ENCODE measurements around the gene CCDC183.
"Not testable (repeated sequence)": the region's sequence is repeated elsewhere in the genome, so short reads cannot be mapped to it uniquely, and the experiment has no call there.

The CCDC183 gene

DNA sequence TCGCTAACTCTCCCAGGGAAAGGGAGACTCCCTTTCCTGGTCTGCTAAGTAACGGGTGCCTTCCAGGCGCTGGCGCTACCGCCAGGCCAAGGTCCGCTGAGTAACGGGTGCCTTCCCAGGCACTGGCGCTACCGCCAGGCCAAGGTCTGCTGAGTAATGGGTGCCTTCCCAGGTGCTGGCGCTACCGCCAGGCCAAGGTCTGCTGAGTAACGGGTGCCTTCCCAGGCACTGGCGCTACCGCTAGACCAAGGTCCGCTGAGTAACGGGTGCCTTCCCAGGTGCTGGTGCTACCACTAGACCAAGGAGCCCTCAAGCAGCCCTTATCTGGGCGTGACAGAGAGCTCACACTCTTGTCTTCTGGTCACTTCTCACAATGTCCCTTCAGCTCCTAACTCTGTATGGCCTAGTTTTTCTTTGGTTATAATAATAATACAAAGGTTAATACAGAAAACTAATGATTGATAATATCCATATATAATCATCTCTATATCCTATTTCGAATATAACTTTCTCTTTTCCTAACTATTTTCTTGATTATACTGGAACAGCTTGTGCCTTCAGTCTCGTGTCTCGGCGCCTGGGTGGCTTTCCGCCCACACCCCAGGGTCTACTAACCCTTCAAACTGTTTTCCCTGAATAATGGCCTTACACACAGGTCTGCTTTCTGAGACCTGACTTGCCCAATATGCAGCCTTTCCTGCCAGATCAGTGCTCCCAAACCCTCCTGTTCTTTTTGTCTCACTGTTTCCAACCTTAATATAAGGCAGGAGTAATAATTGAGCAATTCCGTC is 10.4 kb upstream of the CCDC183 start:
- not testable (repeated sequence) for DNase-seq

- DNase-seq, result no peak
Observed at GRCh38 chr9:136786451-136786850, 9.7 kb upstream of the CCDC183 start.

- DNase-seq, result not testable (repeated sequence)
Observed at GRCh38 chr9:136786983-136787382, 9.2 kb upstream of the CCDC183 start.

GRCh38 chr9:136787690-136788400 is 8.3 kb upstream of the CCDC183 start:
- DNase-seq, result peak; percentile 31

- not testable (repeated sequence) for DNase-seq
Observed at GRCh38 chr9:136788644-136789522, 7.3 kb upstream of the CCDC183 start.

- no peak for DNase-seq
Observed at GRCh38 chr9:136789523-136789937, 6.6 kb upstream of the CCDC183 start.

GRCh38 chr9:136790640-136791515 is 5.3 kb upstream of the CCDC183 start, which contains the start of gene TMEM141:
TMEM141 (plus strand) TSS chr9:136791344; CDS start chr9:136791371, 27 bp downstream.
- peak; percentile 99 for DNase-seq

GRCh38 chr9:136791516-136792276 is 4.4 kb upstream of the CCDC183 start:
- no peak for DNase-seq

GRCh38 chr9:136792321-136793085 is 3.6 kb upstream of the CCDC183 start:
- no peak for DNase-seq

- no peak for DNase-seq
Observed at GRCh38 chr9:136793086-136793946, 2.8 kb upstream of the CCDC183 start.

- DNase-seq, result no peak
Observed at GRCh38 chr9:136794281-136794999, 1.7 kb upstream of the CCDC183 start.

GRCh38 chr9:136795000-136795348 is 1.2 kb upstream of the CCDC183 start:
- no peak for DNase-seq

GRCh38 chr9:136796775-136797347 is 723 bp downstream of the CCDC183 start:
- DNase-seq, result not testable (repeated sequence)

GRCh38 chr9:136798708-136799078 is 2.6 kb downstream of the CCDC183 start:
- DNase-seq, result no peak

DNA sequence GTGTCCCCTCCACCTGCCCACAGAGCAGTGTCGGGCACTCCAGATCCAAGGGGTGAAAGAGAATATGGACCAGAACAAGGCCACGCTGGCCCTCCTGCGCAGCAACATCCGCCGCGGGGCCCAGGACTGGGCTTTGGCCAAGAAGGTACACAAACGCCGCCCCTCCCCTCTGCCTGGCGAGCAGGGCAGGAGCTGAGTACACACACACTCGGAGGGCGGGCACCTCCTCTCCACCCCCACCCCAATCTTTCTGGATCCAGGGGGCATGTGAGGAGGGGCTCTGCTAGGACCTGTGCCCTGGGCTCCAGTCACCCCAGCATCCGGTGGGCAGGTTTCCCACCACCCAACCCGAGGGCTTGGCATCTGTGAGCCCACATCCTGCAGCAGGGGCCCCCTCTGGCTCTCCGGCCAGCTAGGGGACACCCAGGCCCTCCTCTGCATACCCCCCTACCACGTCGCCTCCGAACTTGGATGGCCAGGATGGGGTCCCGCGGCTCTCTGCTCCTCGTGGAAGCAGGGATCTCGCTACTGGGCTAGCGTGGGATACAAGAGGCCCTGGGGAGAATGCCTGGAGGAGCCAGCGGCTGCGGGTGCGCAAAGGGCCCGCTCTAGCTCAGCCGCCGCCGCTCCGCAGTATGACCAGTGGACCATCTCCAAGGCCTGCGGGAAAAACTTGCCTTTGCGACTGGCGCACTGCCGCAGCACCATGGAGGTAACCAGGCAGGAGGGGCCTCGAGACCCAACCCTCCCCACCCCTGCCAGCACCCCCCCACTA is 3.1 kb downstream of the CCDC183 start:
- DNase-seq, result no peak

DNA sequence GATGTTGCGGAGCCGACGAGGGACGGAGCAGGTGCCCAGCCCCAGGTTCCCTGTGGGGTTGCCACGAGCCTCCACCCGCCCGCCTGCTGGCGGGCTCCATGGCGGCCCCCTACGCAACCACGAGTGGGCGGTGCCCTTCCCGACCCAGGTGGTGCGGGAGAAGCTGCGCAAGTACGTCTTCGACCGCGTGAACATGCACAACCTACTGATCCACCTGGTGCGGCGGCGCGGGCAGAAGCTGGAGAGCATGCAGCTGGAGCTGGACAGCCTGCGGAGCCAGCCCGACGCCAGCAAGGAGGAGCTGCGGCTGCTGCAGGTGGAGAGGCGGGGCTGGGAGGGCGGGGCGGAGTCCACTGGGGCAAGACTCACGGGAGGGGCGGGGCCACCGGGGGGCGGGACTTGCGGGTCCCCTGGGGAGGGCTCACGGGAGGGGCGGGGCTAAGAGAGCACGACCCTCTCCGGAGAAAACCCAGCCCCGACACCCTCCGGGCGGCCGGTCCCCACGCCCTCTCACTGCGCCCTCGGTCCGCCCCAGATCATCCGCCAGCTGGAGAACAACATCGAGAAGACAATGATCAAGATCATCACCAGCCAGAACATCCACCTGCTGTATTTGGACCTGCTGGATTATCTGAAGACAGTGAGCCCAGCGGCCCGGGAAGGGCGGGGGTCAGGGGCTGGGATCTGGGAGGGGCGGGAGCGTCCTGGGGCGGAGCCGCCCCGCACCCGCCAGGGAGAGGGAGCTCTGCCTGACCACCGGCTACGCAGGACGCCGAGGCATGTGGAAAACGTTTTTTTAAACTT is 3.9 kb downstream of the CCDC183 start:
- peak; percentile 49 for DNase-seq

DNA sequence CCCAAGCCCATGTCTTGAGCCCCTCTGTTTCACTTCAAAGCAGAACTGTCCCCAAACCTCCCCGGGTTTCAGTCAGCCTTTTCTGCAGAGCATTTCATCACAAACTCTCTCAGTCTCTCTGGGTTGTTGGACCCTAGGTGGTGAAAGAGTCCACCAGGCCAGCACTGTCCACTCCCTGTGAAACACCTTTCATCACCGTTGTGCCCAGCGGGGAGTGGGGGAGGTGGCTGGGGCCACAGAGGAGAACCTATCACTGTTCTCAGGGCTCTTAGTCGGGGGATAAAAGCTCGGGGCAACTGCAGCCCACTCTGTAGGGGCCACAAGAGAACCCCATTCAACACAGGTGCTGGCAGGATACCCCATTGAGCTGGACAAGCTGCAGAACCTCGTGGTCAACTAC is 6.2 kb downstream of the CCDC183 start:
- no peak for DNase-seq
